HG02759 (cell line): ENCODE data around the gene RASD1.
"Not testable (repeated sequence)": the region's sequence is repeated elsewhere in the genome, so short reads cannot be mapped to it uniquely, and the experiment has no call there.

ENCODE experiments used
- ATAC-seq: cut with Tn5 transposase; IDR thresholded peaks from one replicate; pipeline ENCODE4 v1.9.1; 2021; ENCODE audit warnings: mild to moderate bottlenecking, moderate library complexity; ENCODE audit not compliant: unreplicated experiment

Gene RASD1

GRCh38 chr17:17497845-17498520 is 1.8 kb upstream of the RASD1 start:
- ATAC-seq, result no peak

- ATAC-seq, result no peak
Measured at GRCh38 chr17:17497065-17497844, 1.1 kb upstream of the RASD1 start.

GRCh38 chr17:17495536-17496188 is 533 bp downstream of the RASD1 start:
- ATAC-seq, result no peak

- no peak for ATAC-seq
Measured at GRCh38 chr17:17494870-17495535, 1.2 kb downstream of the RASD1 start.

GRCh38 chr17:17494499-17494869 is 1.7 kb downstream of the RASD1 start:
- no peak for ATAC-seq

- ATAC-seq, result no peak
Measured at GRCh38 chr17:17493986-17494466, 2.2 kb downstream of the RASD1 start.

GRCh38 chr17:17493249-17493985 is 2.8 kb downstream of the RASD1 start:
- no peak for ATAC-seq

GRCh38 chr17:17492571-17492970 is 3.6 kb downstream of the RASD1 start:
- no peak for ATAC-seq

- no peak for ATAC-seq
Measured at GRCh38 chr17:17492085-17492484, 4.1 kb downstream of the RASD1 start.

- ATAC-seq, result no peak
Measured at GRCh38 chr17:17491546-17491988, 4.6 kb downstream of the RASD1 start.

GRCh38 chr17:17491031-17491471 is 5.1 kb downstream of the RASD1 start:
- no peak for ATAC-seq

- no peak for ATAC-seq
Measured at GRCh38 chr17:17487998-17488397, 8.2 kb downstream of the RASD1 start.

- ATAC-seq, result not testable (repeated sequence)
Measured at GRCh38 chr17:17486416-17486815, 9.8 kb downstream of the RASD1 start.

GRCh38 chr17:17485420-17485819 is 10.8 kb downstream of the RASD1 start:
- ATAC-seq, result no peak

GRCh38 chr17:17484451-17484899 is 11.7 kb downstream of the RASD1 start:
- ATAC-seq, result no peak

- ATAC-seq, result no peak
Measured at GRCh38 chr17:17481860-17482259, 14.3 kb downstream of the RASD1 start.

- ATAC-seq, result no peak
Measured at GRCh38 chr17:17480593-17481148, 15.5 kb downstream of the RASD1 start.

GRCh38 chr17:17479209-17479608 is 17.0 kb downstream of the RASD1 start:
- ATAC-seq, result no peak

- ATAC-seq, result peak; percentile 93
Measured at GRCh38 chr17:17476865-17477467, 19.2 kb downstream of the RASD1 start, which contains the start of gene MED9. Gene MED9 (plus strand): TSS chr17:17477000. CDS start chr17:17477042, 42 bp downstream.
